Neural progenitor cell (in vitro differentiated cells): Measurements from ENCODE around the gene SLC47A2.

Source experiments
- CTCF ChIP-seq: fragments of 200-600 bp; sonication (generic); IDR thresholded peaks from 2 replicates; pipeline ENCODE4 v1.5.1; 2017; ENCODE audit warnings: antibody characterized with exemption, mild to moderate bottlenecking
- EZH2 ChIP-seq: fragments of 200-600 bp; sonication (generic); IDR thresholded peaks from 2 replicates; pipeline ENCODE4 v1.6.1; 2017; ENCODE audit warnings: antibody characterized with exemption, mild to moderate bottlenecking, moderate library complexity
- EZH2phosphoT487 ChIP-seq: fragments of 200-600 bp; sonication (generic); IDR thresholded peaks from 2 replicates; pipeline ENCODE4 v1.6.1; 2017; ENCODE audit warnings: antibody characterized with exemption

GRCh38 chr17:19731626-19732025, 15.2 kb upstream of the SLC47A2 start:
- no peak for TF ChIP-seq CTCF
- no peak for TF ChIP-seq EZH2
- TF ChIP-seq EZH2phosphoT487 = no peak
